GM08714 (cell line): Measurements from ENCODE around the gene SSBP3.

Experiments used
- H3K4me3 ChIP-seq: fragments of 200-500 bp; sonication (Bioruptor generic); 2 replicates; pipeline ENCODE4 v1.5.1; 2014; ENCODE audit warnings: mild to moderate bottlenecking, low read length, inconsistent platforms
- ZNF274 ChIP-seq: IDR thresholded peaks from 2 replicates; pipeline ENCODE4 v1.6.1; 2012; ENCODE audit warnings: mild to moderate bottlenecking, low read depth, low read length

SSBP3 gene

GRCh38 chr1:54180701-54181360 lies 225.4 kb downstream of the SSBP3 start:
- no peak for TF ChIP-seq ZNF274

GRCh38 chr1:54178296-54179070 lies 227.7 kb downstream of the SSBP3 start:
- H3K4me3 ChIP-seq = no peak overlapping the region
- TF ChIP-seq ZNF274 = no peak

More at GRCh38 chr1:54180701-54181360, 225.4 kb downstream of the SSBP3 start:
- H3K4me3 ChIP-seq = no peak overlapping the region

- TF ChIP-seq ZNF274 = no peak
- no peak overlapping the region for H3K4me3 ChIP-seq
Observed at GRCh38 chr1:54177726-54178125, 228.5 kb downstream of the SSBP3 start.

GRCh38 chr1:54176621-54177327 lies 229.4 kb downstream of the SSBP3 start:
- no peak for TF ChIP-seq ZNF274
- H3K4me3 ChIP-seq = no peak overlapping the region
